22Rv1 (cell line): ENCODE results near the gene PIK3R1.

ENCODE experiments used
- CTCF ChIP-seq: fragments of 450-650 bp; IDR thresholded peaks from 2 replicates; pipeline ENCODE4 v1.5.1; 2017; ENCODE audit warnings: mild to moderate bottlenecking
- ZFX ChIP-seq: fragments of 450-650 bp; IDR thresholded peaks from 2 replicates; pipeline ENCODE4 v1.6.1; 2017; ENCODE audit warnings: antibody characterized with exemption, borderline replicate concordance

GRCh38 chr5:68330574-68330973 lies 115.0 kb downstream of the PIK3R1 start:
- TF ChIP-seq CTCF (no peak), ZFX (no peak)
